HepG2 (cell line): ENCODE measurements around the gene ZCCHC3. TPM values are rescaled to one million over a fixed set of nuclear protein-coding genes. Genes with fewer than 3 reads are reported as not detected.
A peak's percentile ranks its signal among the peaks of the same experiment; 100 is the strongest.

Experiments
- ATAC-seq: fragments of 200-7000 bp; cut with Tn5 transposase; 3 replicates; pipeline ENCODE4 v1.9.1; 2020; ENCODE audit warnings: mild to moderate bottlenecking, moderate library complexity
- BruUV-seq: library from RNA; stranded (reverse); fragments of 400-500 nt; replicated peaks from 2 replicates; lab custom pipeline; 2021; lab: Mats Ljungman, UMichigan
- CTCF ChIA-PET: fragments of 300-600 bp; formaldehyde crosslinking; extraction: SDS; loops from one replicate; lab custom pipeline; 2021; ENCODE audit warnings: low total read pairs, inconsistent platforms, low intra/inter-chr PET ratio; lab: Yijun Ruan, JAX
- POLR2A ChIA-PET: fragments of 350-600 bp; sonication (Branson Sonifier 250); formaldehyde crosslinking; loops from one replicate; lab custom pipeline; 2020; ENCODE audit warnings: antibody characterized with exemption, inconsistent platforms; lab: Yijun Ruan, JAX
- DNase-seq: peaks from one replicate; pipeline ENCODE4 v3.0.0-alpha.2; 2015; ENCODE audit warnings: low spot score
- FAIRE-seq: peaks from 3 replicates; lab custom pipeline; 2011; peaks lifted over from hg19 to GRCh38; lab: Jason Lieb, UNC
- H2AFZ ChIP-seq: one replicate; pipeline ENCODE4 v1.6.1; 2011; ENCODE audit warnings: low read length, inconsistent platforms
- H3K27ac ChIP-seq: fragments of 300-600 bp; 3 replicates; pipeline ENCODE4 v1.8.0; 2011; ENCODE audit warnings: mixed run types, mild to moderate bottlenecking, mixed read lengths, low read length, inconsistent platforms; ENCODE audit not compliant: insufficient read depth; ENCODE audit errors: extremely low read length
- H3K27me3 ChIP-seq, 2 experiments: fragments of 200-600 bp in 1 of 2; 2 replicates in 1 of 2; 3 replicates in 1 of 2; pipeline versions ENCODE4 v1.6.0 to v1.8.0; 2011; ENCODE audit warnings: low read length in 2 of 2, mild to moderate bottlenecking in 2 of 2, moderate library complexity in 2 of 2, inconsistent platforms in 1 of 2; ENCODE audit not compliant: insufficient read depth in 2 of 2, control insufficient read depth in 1 of 2
- H3K36me3 ChIP-seq, 2 experiments: fragments of 200-600 bp in 1 of 2; replicated peaks in 1 of 2; 2 replicates in 1 of 2; 3 replicates in 1 of 2; pipeline versions ENCODE4 v1.5.1 to v1.8.0; 2011; ENCODE audit warnings: low read length in 2 of 2, inconsistent platforms in 1 of 2; ENCODE audit not compliant: insufficient read depth in 2 of 2, control insufficient read depth in 1 of 2
- H3K4me1 ChIP-seq: 2 replicates; pipeline ENCODE4 v1.5.1; 2012; ENCODE audit warnings: low read length, inconsistent platforms; ENCODE audit not compliant: insufficient read depth
- H3K4me2 ChIP-seq: 2 replicates; pipeline ENCODE4 v1.6.0; 2011; ENCODE audit warnings: low read depth, low read length, inconsistent platforms
- H3K4me3 ChIP-seq, 3 experiments: fragments of 200-600 bp in 1 of 3; sonication (generic), shearing (Covaris generic) in 1 of 3; replicated peaks in 1 of 3; 2 replicates each; pipeline ENCODE4 v1.5.1; 2011 to 2016; ENCODE audit warnings: low read length in 3 of 3, inconsistent platforms in 2 of 3, low read depth in 2 of 3, mild to moderate bottlenecking in 2 of 3, control low read depth in 1 of 3, mixed read lengths in 1 of 3; ENCODE audit not compliant: insufficient read depth in 1 of 3
- H3K79me2 ChIP-seq: one replicate; pipeline ENCODE4 v1.6.1; 2011; ENCODE audit warnings: low read length, inconsistent platforms; ENCODE audit not compliant: insufficient read depth
- H3K9ac ChIP-seq: 2 replicates; pipeline ENCODE4 v1.6.0; 2011; ENCODE audit warnings: mild to moderate bottlenecking, low read depth, low read length, inconsistent platforms; ENCODE audit not compliant: insufficient read depth
- H3K9me3 ChIP-seq: 2 replicates; pipeline ENCODE4 v1.5.1; 2012; ENCODE audit warnings: mild to moderate bottlenecking, low read length
- H4K20me1 ChIP-seq: 2 replicates; pipeline ENCODE4 v1.6.0; 2011; ENCODE audit warnings: inconsistent platforms, mild to moderate bottlenecking, low read length, moderate library complexity; ENCODE audit not compliant: insufficient read depth
- ATF4 ChIP-seq, 2 experiments: fragments of 450-650 bp in 1 of 2; sonication (generic) in 1 of 2; formaldehyde crosslinking; IDR thresholded peaks; 2 replicates each; pipeline versions ENCODE4 v1.5.0 to v1.8.0; 2020 to 2022; ENCODE audit warnings: mild to moderate bottlenecking in 1 of 2, missing genetic modification reagents in 1 of 2
- HNRNPK ChIP-seq: fragments of 200-400 bp; formaldehyde crosslinking; IDR thresholded peaks from 2 replicates; pipeline ENCODE4 v1.6.1; 2018; ENCODE audit warnings: low read length, low read depth, moderate library complexity, mild to moderate bottlenecking; ENCODE audit not compliant: poor library complexity, severe bottlenecking
- KAT8 ChIP-seq: IDR thresholded peaks from 2 replicates; pipeline ENCODE4 v1.6.1; 2016; ENCODE audit warnings: missing genetic modification reagents, missing compliant biosample characterization
- LCORL ChIP-seq, 2 experiments: fragments of 450-650 bp in 1 of 2; sonication (generic) in 1 of 2; formaldehyde crosslinking in 1 of 2; IDR thresholded peaks; 2 replicates each; pipeline versions ENCODE4 v1.5.0 to v1.6.1; 2017 to 2020; ENCODE audit warnings: antibody characterized with exemption in 1 of 2, missing genetic modification reagents in 1 of 2
- PAF1 ChIP-seq: IDR thresholded peaks from 2 replicates; pipeline ENCODE4 v1.6.1; 2016; ENCODE audit warnings: missing genetic modification reagents, missing compliant biosample characterization
- U2AF2 ChIP-seq: fragments of 200-400 bp; formaldehyde crosslinking; IDR thresholded peaks from 2 replicates; pipeline ENCODE4 v1.6.1; 2017; ENCODE audit warnings: low read depth, mild to moderate bottlenecking, low read length
- ZNF256 ChIP-seq: sonication (generic); formaldehyde crosslinking; conservative IDR thresholded peaks from 2 replicates; pipeline ENCODE4 v1.4.0; 2020; ENCODE audit warnings: missing genetic modification reagents
- ZSCAN29 ChIP-seq: sonication (generic); formaldehyde crosslinking; conservative IDR thresholded peaks from 2 replicates; pipeline ENCODE4 v1.4.0; 2020; ENCODE audit warnings: mild to moderate bottlenecking, missing genetic modification reagents
- WGBS: methylation state at CpG from one replicate; pipeline ENCODE4 v1.1.6; 2017; ENCODE audit warnings: low lambda C conversion rate; 5-methylcytosine and 5-hydroxymethylcytosine counted together
- in situ Hi-C: cut with HindIII; loops from 2 replicates; pipeline ENCODE4 v1.10.0; 2017; ENCODE audit warnings: low pct_unique_long_range_greater_than_20kb; ENCODE audit not compliant: extremely low pct_ligation_motif_present
- intact Hi-C: fragments of 100-400 bp; cut with micrococcal nuclease; formaldehyde crosslinking; loops from one replicate; pipeline ENCODE4 v1.10.0; 2022; ENCODE audit not compliant: unreplicated experiment
- polyA plus RNA-seq, 8 experiments: library from polyadenylated mRNA; depleted of rRNA in 3 of 8; stranded (reverse) in 7 of 8; unstranded in 1 of 8; fragments of >200 nt; fragmentation: Illumina TruSeq in 4 of 8; extraction: Trizol in 4 of 8; gene quantifications; 2 replicates each; pipeline versions ENCODE4 v1.2.1 to v1.2.3, GENCODE V29; 2011 to 2016; ENCODE audit warnings: low read depth in 4 of 8, missing spikeins in 1 of 8, mixed read lengths in 1 of 8; ENCODE audit not compliant: insufficient read depth in 1 of 8
- total RNA-seq, 5 experiments: library from RNA; depleted of rRNA; stranded (reverse); fragments of >200 nt; fragmentation: Illumina TruSeq; extraction: Trizol; gene quantifications; 2 replicates each; pipeline ENCODE4 v1.2.3, GENCODE V29; 2016; ENCODE audit warnings: low read depth in 1 of 5

Gene ZCCHC3
- total and polyA plus RNA-seq, 2 of the 13 experiments (the other 11 are each of a cell fraction or from before 2014, with no cell fraction given): 46.6 to 63.0 TPM

DNA sequence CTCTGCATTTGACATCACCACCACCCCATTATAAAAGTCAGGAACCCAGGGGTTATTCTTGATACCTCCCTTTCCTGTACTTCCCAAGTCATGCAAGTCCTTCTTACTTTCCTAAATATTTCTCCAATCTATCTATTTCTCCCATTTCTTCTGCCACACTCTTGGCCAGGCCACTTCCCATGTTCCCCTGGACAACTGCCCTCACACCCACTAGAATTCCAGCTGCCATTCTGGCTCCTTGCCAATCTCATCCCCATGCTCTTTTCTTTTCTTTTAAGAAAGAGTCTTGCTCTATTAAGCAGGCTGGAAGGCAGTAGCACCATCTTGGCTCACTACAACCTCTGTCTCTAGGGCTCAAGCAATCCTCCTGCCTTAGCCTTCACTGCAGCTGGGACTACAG lies 24.7 kb upstream of the ZCCHC3 start:
- no peaks in the 10 kb centered on the region for H4K20me1 ChIP-seq
- H3K36me3 ChIP-seq: peaks cover 19 to 28% of the 10 kb centered on the region in 2 experiments
- no peak overlapping the region for H3K9ac ChIP-seq
- BruUV-seq: no TSS peak
- ATAC-seq (no peak), FAIRE-seq (no peak), DNase-seq (no peak)
- CTCF ChIA-PET: no interaction called here
- no peaks in the 10 kb centered on the region for H3K9me3 ChIP-seq
- no peak overlapping the region for H3K4me2 ChIP-seq
- H3K27me3 ChIP-seq: peaks cover 0 to 3% of the 10 kb centered on the region in 2 experiments; a peak in 1 of 5 replicates
- H3K4me3 ChIP-seq: no peak overlapping the region
- H3K27ac ChIP-seq: no peak overlapping the region
- intact Hi-C loops (no loop called here), in situ Hi-C loops (no loop called here)
- H2AFZ ChIP-seq: no peak overlapping the region
- TF ChIP-seq ZNF256 (CRISPR knock-in tag): no peak
- no peak for TF ChIP-seq PAF1 (CRISPR knock-in tag)
- no peak for TF ChIP-seq ZSCAN29 (CRISPR knock-in tag)
- no peak for TF ChIP-seq KAT8 (CRISPR knock-in tag)
- peak; percentile 85 for TF ChIP-seq LCORL (IDR thresholded peaks at IDR 0.05)
- no peak for TF ChIP-seq LCORL (CRISPR knock-in tag; IDR thresholded peaks at IDR 0.05)
- POLR2A ChIA-PET: no interaction called here
- H3K4me1 ChIP-seq: no peaks in the 10 kb centered on the region
- H3K79me2 ChIP-seq: no peaks in the 10 kb centered on the region

DNA sequence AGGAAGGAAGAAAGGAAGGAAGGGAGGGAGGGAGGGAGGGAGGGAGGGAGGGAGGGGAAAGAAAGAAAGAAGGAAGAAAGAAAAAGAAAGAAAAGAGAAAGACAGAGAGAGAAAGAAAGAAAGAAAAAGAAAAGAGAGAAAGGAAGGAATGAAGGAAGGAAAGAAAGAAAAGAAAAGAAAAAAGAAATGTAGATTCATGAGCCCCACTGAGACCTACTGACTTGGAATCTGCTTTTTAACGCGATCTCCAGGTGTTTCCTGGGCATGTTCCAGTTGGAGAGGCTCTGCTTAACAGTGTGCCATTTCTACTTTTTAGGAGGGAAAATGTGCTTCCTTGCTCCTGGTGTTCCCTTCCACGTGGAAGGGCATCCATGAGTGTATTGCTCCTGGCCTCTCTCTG lies 23.5 kb upstream of the ZCCHC3 start:
- FAIRE-seq: peak; percentile 15
- CTCF ChIA-PET: no interaction called here
- no peak for DNase-seq

More for the DNA sequence above, 23.5 kb upstream of the ZCCHC3 start:
- TF ChIP-seq U2AF2: peak; percentile 55; the same call in 1 of the 2 replicates
- no peak for TF ChIP-seq ATF4 (CRISPR knock-in tag; IDR thresholded peaks at IDR 0.05)
- TF ChIP-seq HNRNPK: peak; percentile 61
- Histone ChIP-seq H3K9ac (no peak overlapping the region), H3K4me3 (no peak overlapping the region), H3K4me1 (no peaks in the 10 kb centered on the region), H3K36me3 (peaks cover 25 to 38% of the 10 kb centered on the region in 2 experiments), H3K9me3 (no peaks in the 10 kb centered on the region), H4K20me1 (no peaks in the 10 kb centered on the region), H2AFZ (no peak overlapping the region), H3K4me2 (no peak overlapping the region), H3K79me2 (no peaks in the 10 kb centered on the region), H3K27ac (no peak overlapping the region), H3K27me3 (no peaks in the 10 kb centered on the region)
- POLR2A ChIA-PET: no interaction called here
- ATAC-seq: no peak
- intact Hi-C loops (no loop called here), in situ Hi-C loops (no loop called here)
- no TSS peak for BruUV-seq
- WGBS: 92% methylated on average over 3 of the region's 3 CpGs
